ENCODE data around the gene TEKT5. TPM values are rescaled to one million over a fixed set of nuclear protein-coding genes. Genes with fewer than 3 reads are reported as not detected.
"Not testable (repeated sequence)": the region's sequence is repeated elsewhere in the genome, so short reads cannot be mapped to it uniquely, and the experiment has no call there.

Gene TEKT5
- not detected in 2 replicates for total RNA-seq (2014; rRNA removed; shearing (Covaris generic))

- DNase-seq (ENCODE audit: low read depth): no peak
Observed at GRCh38 chr16:10694830-10695229, at the start of gene TEKT5. TSS of gene TEKT5 (minus strand) at chr16:10694930. CDS start at chr16:10694873, 57 bp downstream.

- DNase-seq (ENCODE audit: low read depth): peak; percentile 97
Observed at GRCh38 chr16:10743610-10744369, 49.1 kb upstream of the TEKT5 start, which contains the start of gene NUBP1. TSS of gene NUBP1 (plus strand) at chr16:10743842. CDS start at chr16:10743864, 22 bp downstream.

- DNase-seq (ENCODE audit: low read depth): no peak
Observed at GRCh38 chr16:10743227-10743609, 48.5 kb upstream of the TEKT5 start.

GRCh38 chr16:10741844-10742243 is 47.1 kb upstream of the TEKT5 start:
- DNase-seq (ENCODE audit: low read depth): no peak

GRCh38 chr16:10741249-10741648 is 46.5 kb upstream of the TEKT5 start:
- DNase-seq (ENCODE audit: low read depth): not testable (repeated sequence)

- DNase-seq (ENCODE audit: low read depth): peak; percentile 22
Observed at GRCh38 chr16:10740845-10741208, 46.1 kb upstream of the TEKT5 start.

GRCh38 chr16:10740000-10740844 is 45.5 kb upstream of the TEKT5 start:
- no peak for DNase-seq (ENCODE audit: low read depth)

GRCh38 chr16:10738231-10739077 is 43.7 kb upstream of the TEKT5 start:
- DNase-seq (ENCODE audit: low read depth): peak; percentile 83

GRCh38 chr16:10737068-10737625 is 42.4 kb upstream of the TEKT5 start:
- DNase-seq (ENCODE audit: low read depth): peak; percentile 62

- no peak for DNase-seq (ENCODE audit: low read depth)
Observed at GRCh38 chr16:10731790-10732189, 37.1 kb upstream of the TEKT5 start.

- peak; percentile 83 for DNase-seq (ENCODE audit: low read depth)
Observed at GRCh38 chr16:10729104-10730048, 34.6 kb upstream of the TEKT5 start.

GRCh38 chr16:10728003-10728887 is 33.5 kb upstream of the TEKT5 start:
- no peak for DNase-seq (ENCODE audit: low read depth)

- DNase-seq (ENCODE audit: low read depth): no peak
Observed at GRCh38 chr16:10708969-10709368, 14.2 kb upstream of the TEKT5 start.

- no peak for DNase-seq (ENCODE audit: low read depth)
Observed at GRCh38 chr16:10699756-10700155, 5.0 kb upstream of the TEKT5 start.

- no peak for DNase-seq (ENCODE audit: low read depth)
Observed at GRCh38 chr16:10694306-10694705, 424 bp downstream of the TEKT5 start.

GRCh38 chr16:10693889-10694288 is 841 bp downstream of the TEKT5 start:
- DNase-seq (ENCODE audit: low read depth): no peak

- no peak for DNase-seq (ENCODE audit: low read depth)
Observed at GRCh38 chr16:10692470-10692869, 2.3 kb downstream of the TEKT5 start.

- no peak for DNase-seq (ENCODE audit: low read depth)
Observed at GRCh38 chr16:10688726-10689125, 6.0 kb downstream of the TEKT5 start.

- DNase-seq (ENCODE audit: low read depth): no peak
Observed at GRCh38 chr16:10688291-10688690, 6.4 kb downstream of the TEKT5 start.
